HFFc6 (cell line): ENCODE measurements around the gene KIF25. TPM values are rescaled to one million over a fixed set of nuclear protein-coding genes. Genes with fewer than 3 reads are reported as not detected.

Source experiments
- DNase-seq: peaks from one replicate; pipeline ENCODE4 v3.0.0-alpha.2; 2018
- H3K27ac Mint-ChIP-seq: 2 replicates; pipeline ENCODE4 v1.8.0; 2020; ENCODE audit warnings: mild to moderate bottlenecking, mixed read lengths
- H3K27me3 Mint-ChIP-seq: 2 replicates; pipeline ENCODE4 v1.8.0; 2021; ENCODE audit warnings: mild to moderate bottlenecking, moderate library complexity, mixed read lengths; ENCODE audit not compliant: insufficient read depth
- H3K36me3 Mint-ChIP-seq: 2 replicates; pipeline ENCODE4 v1.8.0; 2021; ENCODE audit warnings: low read depth, mixed read lengths
- H3K4me1 Mint-ChIP-seq: 2 replicates; pipeline ENCODE4 v1.8.0; 2020; ENCODE audit warnings: low read depth, mixed read lengths
- H3K4me3 Mint-ChIP-seq: 2 replicates; pipeline ENCODE4 v1.8.0; 2020; ENCODE audit warnings: mild to moderate bottlenecking, moderate library complexity, mixed read lengths
- H3K9me3 Mint-ChIP-seq: 2 replicates; pipeline ENCODE4 v1.8.0; 2020; ENCODE audit warnings: mild to moderate bottlenecking, mixed read lengths
- total RNA-seq, 6 experiments: library from RNA; stranded (reverse); fragmentation: NEBNext Ultra II Directional; extraction: Animal tissue kit (Norgen Biotek cat#: 25700); gene quantifications; 2 replicates in 1 of 6; 3 replicates in 5 of 6; pipeline ENCODE4 v1.2.3, GENCODE V29; 2021
- TF ChIP-seq, protein P1 (sequence below): fragments of 200-600 bp; sonication (generic); IDR thresholded peaks from 2 replicates; pipeline ENCODE4 v1.5.0; 2021; ENCODE audit warnings: antibody characterized with exemption, mild to moderate bottlenecking

KIF25 gene
- total RNA-seq, 6 experiments from 2014 or later, result not detected

DNA sequence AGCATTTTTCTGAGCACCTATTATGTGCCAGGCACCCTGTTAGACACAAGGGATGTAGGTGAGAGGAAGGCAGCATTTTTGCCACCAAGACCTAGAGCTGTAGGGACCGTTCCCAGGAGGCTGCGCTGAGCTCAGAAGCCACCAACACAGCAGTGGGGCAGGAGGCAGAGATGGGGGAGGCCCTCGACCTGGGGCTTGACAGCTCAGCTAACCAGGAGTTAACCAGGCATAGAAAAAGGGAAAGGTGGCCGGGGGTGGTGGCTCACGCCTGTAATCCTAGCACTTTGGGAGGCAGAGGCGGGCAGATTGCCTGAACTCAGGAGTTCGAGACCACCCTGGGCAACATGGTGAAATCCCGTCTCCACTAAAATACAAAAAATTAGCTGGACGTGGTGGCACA is 29.5 kb downstream of the KIF25 start:
- peaks cover 4% of the 10 kb centered on the region for H3K27me3 Mint-ChIP-seq
- TF ChIP-seq, protein P1, sequence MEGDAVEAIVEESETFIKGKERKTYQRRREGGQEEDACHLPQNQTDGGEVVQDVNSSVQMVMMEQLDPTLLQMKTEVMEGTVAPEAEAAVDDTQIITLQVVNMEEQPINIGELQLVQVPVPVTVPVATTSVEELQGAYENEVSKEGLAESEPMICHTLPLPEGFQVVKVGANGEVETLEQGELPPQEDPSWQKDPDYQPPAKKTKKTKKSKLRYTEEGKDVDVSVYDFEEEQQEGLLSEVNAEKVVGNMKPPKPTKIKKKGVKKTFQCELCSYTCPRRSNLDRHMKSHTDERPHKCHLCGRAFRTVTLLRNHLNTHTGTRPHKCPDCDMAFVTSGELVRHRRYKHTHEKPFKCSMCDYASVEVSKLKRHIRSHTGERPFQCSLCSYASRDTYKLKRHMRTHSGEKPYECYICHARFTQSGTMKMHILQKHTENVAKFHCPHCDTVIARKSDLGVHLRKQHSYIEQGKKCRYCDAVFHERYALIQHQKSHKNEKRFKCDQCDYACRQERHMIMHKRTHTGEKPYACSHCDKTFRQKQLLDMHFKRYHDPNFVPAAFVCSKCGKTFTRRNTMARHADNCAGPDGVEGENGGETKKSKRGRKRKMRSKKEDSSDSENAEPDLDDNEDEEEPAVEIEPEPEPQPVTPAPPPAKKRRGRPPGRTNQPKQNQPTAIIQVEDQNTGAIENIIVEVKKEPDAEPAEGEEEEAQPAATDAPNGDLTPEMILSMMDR, result no peak
- no peak overlapping the region for H3K4me3 Mint-ChIP-seq
- no peaks in the 10 kb centered on the region for H3K36me3 Mint-ChIP-seq
- H3K4me1 Mint-ChIP-seq, result peaks cover 23% of the 10 kb centered on the region
- DNase-seq, result no peak
- H3K9me3 Mint-ChIP-seq, result no peaks in the 10 kb centered on the region
- H3K27ac Mint-ChIP-seq, result no peak overlapping the region

DNA sequence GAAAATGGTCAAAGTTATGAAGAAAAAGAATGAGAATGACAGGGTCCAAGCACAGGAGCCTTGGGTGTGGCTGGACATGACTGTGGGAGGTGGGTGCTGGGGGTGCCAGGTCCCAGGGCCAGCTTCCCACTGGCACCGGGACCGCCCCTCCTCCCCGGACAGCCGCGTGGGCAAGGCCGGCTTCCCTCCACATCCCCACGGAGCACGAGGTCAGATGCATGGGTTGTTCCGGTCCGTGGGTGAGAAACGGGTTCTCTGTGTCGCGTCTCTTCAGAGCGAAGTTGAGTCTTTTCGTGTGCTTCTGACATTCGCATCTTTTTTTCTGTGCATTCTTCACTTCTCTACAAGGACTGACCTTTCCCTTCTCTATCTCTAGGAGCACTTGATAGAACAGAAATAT is 30.1 kb downstream of the KIF25 start:
- Mint-ChIP-seq H3K4me3 (no peak overlapping the region), H3K27me3 (peaks cover 4% of the 10 kb centered on the region), H3K27ac (no peak overlapping the region), H3K36me3 (no peaks in the 10 kb centered on the region), H3K4me1 (peaks cover 29% of the 10 kb centered on the region), H3K9me3 (no peaks in the 10 kb centered on the region)
- TF ChIP-seq, protein P1, result no peak
- DNase-seq, result no peak

DNA sequence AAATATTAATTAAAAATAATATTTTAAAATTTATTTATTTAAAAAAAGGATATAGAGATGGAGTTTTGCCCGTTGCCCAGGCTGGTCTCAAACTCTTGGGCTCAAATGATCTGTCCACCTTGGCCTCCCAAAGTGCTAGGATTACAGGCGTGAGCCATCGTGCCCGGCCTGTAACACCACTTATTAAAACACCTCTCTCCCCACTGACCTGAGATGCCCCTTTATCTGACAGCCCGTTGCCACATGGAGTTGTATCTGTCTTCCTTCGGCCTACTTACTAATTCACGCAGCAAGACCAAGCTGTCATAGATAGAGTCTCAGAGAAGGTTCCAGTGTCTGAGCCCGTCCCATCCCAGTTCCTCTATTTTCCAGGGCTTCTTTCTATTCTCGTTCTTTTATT is 30.7 kb downstream of the KIF25 start:
- no peak overlapping the region for H3K4me3 Mint-ChIP-seq
- DNase-seq, result no peak
- TF ChIP-seq, protein P1, result no peak
- no peak overlapping the region for H3K27ac Mint-ChIP-seq
- H3K36me3 Mint-ChIP-seq, result no peaks in the 10 kb centered on the region
- H3K27me3 Mint-ChIP-seq, result peaks cover 4% of the 10 kb centered on the region
- H3K4me1 Mint-ChIP-seq, result peaks cover 35% of the 10 kb centered on the region
- H3K9me3 Mint-ChIP-seq, result no peaks in the 10 kb centered on the region

DNA sequence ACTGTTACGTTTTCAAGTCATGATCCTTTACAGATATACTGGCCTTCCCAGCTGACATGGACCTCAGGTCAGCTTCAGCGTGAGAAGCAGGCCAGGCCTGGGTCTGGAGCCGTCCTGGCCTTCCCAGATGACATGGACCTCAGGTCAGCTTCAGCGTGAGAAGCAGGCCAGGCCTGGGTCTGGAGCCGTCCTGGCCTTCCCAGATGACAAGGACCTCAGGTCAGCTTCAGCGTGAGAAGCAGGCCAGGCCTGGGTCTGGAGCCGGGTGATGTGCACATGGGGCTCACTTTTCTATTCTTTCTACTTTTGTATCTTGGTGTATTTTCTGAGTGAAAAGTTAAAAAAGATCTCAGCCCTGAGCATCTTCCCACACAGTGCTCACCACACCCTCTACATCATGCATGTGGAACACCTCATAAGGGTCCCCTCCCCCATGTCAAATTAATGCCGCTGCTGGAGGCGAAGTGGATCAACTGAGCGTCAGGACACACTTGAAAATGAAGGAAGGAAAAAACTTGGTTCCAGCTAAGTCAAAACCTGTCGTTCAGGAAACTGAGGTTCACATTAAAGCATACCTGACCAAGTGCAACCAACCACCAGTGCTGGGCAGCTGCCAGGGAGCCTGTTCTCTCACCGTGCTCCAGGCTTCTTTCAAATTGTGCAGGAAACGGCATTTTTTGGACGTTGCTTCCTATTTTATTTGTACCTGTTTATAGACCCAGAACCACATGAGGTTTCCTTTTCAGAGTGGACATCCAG is 32.2 kb downstream of the KIF25 start:
- H3K27me3 Mint-ChIP-seq, result peaks cover 4% of the 10 kb centered on the region; the same call in 1 of the 2 replicates
- TF ChIP-seq, protein P1, result no peak
- no peak for DNase-seq

DNA sequence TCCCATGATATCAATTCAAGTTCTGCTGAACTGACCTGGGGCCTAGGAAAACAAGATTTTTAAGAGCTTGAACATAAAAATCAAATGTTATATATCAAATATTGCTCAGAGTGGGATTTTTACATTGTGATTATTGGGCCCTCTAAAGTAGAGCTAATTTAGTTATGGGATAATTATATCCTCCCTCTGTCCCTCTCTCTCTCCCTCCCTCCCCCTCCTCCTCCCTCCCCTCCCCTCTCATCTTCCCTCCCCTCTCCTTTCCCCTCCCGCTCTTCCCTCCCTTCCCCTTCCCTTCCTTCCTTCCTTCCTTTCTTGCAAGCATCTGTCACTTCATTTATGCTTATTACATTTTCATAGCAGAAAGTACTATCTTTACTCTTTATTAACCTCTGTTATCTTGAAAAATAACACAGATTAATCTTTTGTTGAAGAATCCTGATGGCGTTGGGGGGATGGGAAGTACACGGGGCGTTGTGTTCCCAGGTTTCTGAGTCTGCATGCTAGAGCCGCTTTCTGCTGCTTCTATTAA is 32.8 kb downstream of the KIF25 start:
- Mint-ChIP-seq H3K4me1 (peaks cover 33% of the 10 kb centered on the region), H3K27me3 (peaks cover 4% of the 10 kb centered on the region; the same call in 1 of the 2 replicates), H3K27ac (no peak overlapping the region), H3K4me3 (no peak overlapping the region), H3K36me3 (no peaks in the 10 kb centered on the region), H3K9me3 (no peaks in the 10 kb centered on the region)
- TF ChIP-seq, protein P1, result no peak
- DNase-seq, result no peak

More for the DNA sequence above, 32.2 kb downstream of the KIF25 start:
- no peaks in the 10 kb centered on the region for H3K9me3 Mint-ChIP-seq
- no peaks in the 10 kb centered on the region for H3K36me3 Mint-ChIP-seq
- H3K4me3 Mint-ChIP-seq, result no peak overlapping the region
- H3K4me1 Mint-ChIP-seq, result peaks cover 28% of the 10 kb centered on the region
- no peak overlapping the region for H3K27ac Mint-ChIP-seq
